Thymus (tissue), 11 donors: ENCODE measurements around the gene DNAJC25. TPM values are rescaled to one million over a fixed set of nuclear protein-coding genes. Genes with fewer than 3 reads are reported as not detected.
A peak's percentile ranks its signal among the peaks of the same experiment; 100 is the strongest.
"Not testable (repeated sequence)": the region's sequence is repeated elsewhere in the genome, so short reads cannot be mapped to it uniquely, and the experiment has no call there.

ENCODE experiments used
- DNase-seq, 9 donors: peaks; one replicate each; pipeline ENCODE4 v3.0.0-alpha.2; 2013; ENCODE audit warnings: low spot score in 9 of 9, low read depth in 6 of 9, missing footprints in 1 of 9
- H3K27ac ChIP-seq, 2 donors: one replicate each; pipeline ENCODE4 v1.5.1; 2013; ENCODE audit warnings: control low read depth in 1 of 2, low read depth in 1 of 2, low read length in 1 of 2, mild to moderate bottlenecking in 1 of 2, moderate library complexity in 1 of 2
- H3K27me3 ChIP-seq, 2 donors: one replicate each; pipeline ENCODE4 v1.5.1; 2013; ENCODE audit warnings: low read length in 1 of 2; ENCODE audit not compliant: control insufficient read depth in 2 of 2, insufficient read depth in 1 of 2
- H3K36me3 ChIP-seq, 2 donors: one replicate each; pipeline ENCODE4 v1.5.1; 2013; ENCODE audit warnings: low read length in 1 of 2, mild to moderate bottlenecking in 1 of 2, moderate library complexity in 1 of 2; ENCODE audit not compliant: control insufficient read depth in 2 of 2, insufficient read depth in 2 of 2
- H3K4me1 ChIP-seq, 2 donors: one replicate each; pipeline ENCODE4 v1.5.1; 2013; ENCODE audit warnings: low read length in 2 of 2; ENCODE audit not compliant: control insufficient read depth in 2 of 2, insufficient read depth in 2 of 2
- H3K4me3 ChIP-seq, 2 donors: one replicate each; pipeline ENCODE4 v1.5.1; 2013; ENCODE audit warnings: low read length in 2 of 2, control low read depth in 1 of 2, mild to moderate bottlenecking in 1 of 2
- H3K9me3 ChIP-seq, 2 donors: one replicate each; pipeline ENCODE4 v1.5.1; 2013; ENCODE audit warnings: low read length in 1 of 2, mild to moderate bottlenecking in 1 of 2; ENCODE audit not compliant: control insufficient read depth in 2 of 2, insufficient read depth in 1 of 2
- WGBS: extraction: QIAGEN DNeasy Blood & Tissue Kit; methylation state at CpG from one replicate; pipeline ENCODE4 v1.1.7; 2013; 5-methylcytosine and 5-hydroxymethylcytosine counted together
- polyA plus RNA-seq: library from polyadenylated mRNA; stranded (reverse); fragments of 200-250 nt; gene quantifications from one replicate; pipeline ENCODE4 v1.2.3, GENCODE V29; 2013
- total RNA-seq: library from RNA; stranded (reverse); fragments of 120-200 nt; gene quantifications from one replicate; pipeline ENCODE4 v1.2.4, GENCODE V29; 2013
- donor health status: healthy.

Gene DNAJC25
- total and polyA plus RNA-seq, 2 donors = 3.5 to 8.8 TPM

DNA sequence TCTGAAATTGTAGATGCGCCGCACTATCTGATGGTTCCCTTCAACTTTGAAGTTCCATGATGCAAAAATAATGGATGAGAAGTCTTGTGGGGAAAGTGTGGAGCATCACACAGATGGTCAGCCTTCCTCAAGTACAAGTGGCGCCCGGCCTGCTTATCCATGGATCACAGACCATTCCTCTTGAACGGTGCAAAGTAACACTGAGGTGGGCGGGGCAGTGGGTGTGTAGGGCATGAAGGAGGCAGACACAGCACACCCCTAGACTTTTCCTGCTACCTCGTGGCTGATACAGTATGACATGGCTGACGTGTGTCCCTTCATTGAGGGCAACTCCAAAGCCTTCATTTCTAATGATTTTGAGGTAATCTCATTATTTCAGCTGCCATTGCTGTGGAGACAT, 27.8 kb downstream of the DNAJC25 start:
- no peak for DNase-seq

DNA sequence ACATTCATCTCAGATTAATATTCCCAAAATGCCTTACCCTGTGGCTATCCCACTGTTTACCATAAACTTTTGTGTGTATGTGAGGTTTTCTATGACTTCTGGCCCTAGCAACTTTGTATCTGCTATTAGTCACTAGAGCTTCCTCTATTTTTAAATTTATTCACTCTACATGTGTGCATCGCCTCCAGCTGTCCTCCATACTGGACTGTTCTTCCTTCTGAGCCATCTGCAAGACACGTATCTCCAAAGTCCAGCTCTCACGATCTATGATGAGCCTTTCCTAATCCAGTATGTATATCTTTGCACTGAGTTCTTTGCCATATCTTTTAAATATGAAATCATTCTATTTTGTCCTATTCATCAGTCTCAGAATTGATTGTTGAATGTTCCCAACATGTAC, 28.6 kb downstream of the DNAJC25 start:
- H3K9me3 ChIP-seq = no peaks in the 10 kb centered on the region
- no peaks in the 10 kb centered on the region for H3K27me3 ChIP-seq
- no peak overlapping the region for H3K27ac ChIP-seq
- H3K36me3 ChIP-seq = peaks cover 2 to 3% of the 10 kb centered on the region in 2 donors
- H3K4me3 ChIP-seq = no peak overlapping the region
- DNase-seq = no peak
- H3K4me1 ChIP-seq = peaks cover 15 to 21% of the 10 kb centered on the region in 2 donors
- WGBS = 99% methylated on average over 3 of the region's 3 CpGs

More for the DNA sequence above, 27.8 kb downstream of the DNAJC25 start:
- 83% methylated on average over 8 of the region's 8 CpGs for WGBS
- Histone ChIP-seq H3K27ac (no peak overlapping the region), H3K27me3 (no peaks in the 10 kb centered on the region), H3K9me3 (no peaks in the 10 kb centered on the region), H3K4me1 (peaks cover 15 to 21% of the 10 kb centered on the region in 2 donors), H3K4me3 (no peak overlapping the region), H3K36me3 (peaks cover 0 to 1% of the 10 kb centered on the region in 2 donors)

- WGBS = under 1% methylated on average over 61 of the region's 61 CpGs
- peak within 1 kb of the TSS; percentile 71 to 76 for H3K4me3 ChIP-seq
- peak; percentile 14 to 83 (median 62) for DNase-seq
- peaks cover 15 to 21% of the 10 kb centered on the region in 2 donors for H3K4me1 ChIP-seq
- H3K36me3 ChIP-seq = peaks cover 3 to 5% of the 10 kb centered on the region in 2 donors
- H3K9me3 ChIP-seq = no peaks in the 10 kb centered on the region
- H3K27me3 ChIP-seq = no peaks in the 10 kb centered on the region
- H3K27ac ChIP-seq = peak within 1 kb of the TSS; percentile 69 to 76
Measured at GRCh38 chr9:111661150-111661801, 30.1 kb downstream of the DNAJC25 start, which contains the start of gene GNG10. GNG10 (plus strand) TSS chr9:111661605; CDS start chr9:111661635, 30 bp downstream.

DNA sequence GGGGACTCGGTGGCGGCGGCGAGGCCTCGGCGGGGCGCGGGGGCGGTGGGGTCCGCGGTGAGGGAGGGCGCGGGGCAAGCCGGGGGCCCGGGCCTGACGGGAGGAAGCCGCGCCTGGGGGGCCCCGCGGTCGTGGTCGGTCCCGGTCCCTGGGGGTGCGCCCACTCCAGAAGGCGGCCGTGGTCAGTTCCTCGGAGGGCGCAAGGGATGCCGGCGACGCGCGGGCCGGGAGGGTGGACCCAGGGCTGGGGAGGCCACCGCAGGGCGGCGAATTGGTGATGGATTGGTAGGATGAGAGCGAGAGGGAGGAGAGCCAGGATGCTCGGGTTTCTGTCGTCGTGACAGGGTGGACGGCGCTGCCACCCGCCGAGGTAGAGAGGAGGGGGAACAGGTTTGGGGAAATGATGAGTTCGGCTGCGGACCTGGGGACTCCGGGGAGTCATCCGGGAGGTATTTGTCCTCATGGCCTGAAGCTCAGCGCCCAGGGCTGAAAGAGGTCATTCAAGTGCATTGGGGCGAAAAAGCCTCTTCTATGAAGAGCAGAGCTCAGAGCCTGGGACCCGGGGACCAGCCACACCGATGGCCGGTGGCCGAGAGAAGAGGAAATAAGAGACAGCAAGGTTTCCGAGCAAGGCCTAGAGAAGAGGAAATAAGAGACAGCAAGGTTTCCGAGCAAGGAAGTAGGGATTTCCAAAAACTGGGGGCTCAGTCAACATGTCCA, 30.8 kb downstream of the DNAJC25 start:
- peak overlapping the region; percentile 71 to 76 for H3K4me3 ChIP-seq
- WGBS = under 1% methylated on average over 57 of the region's 57 CpGs
- DNase-seq = peak in 8 of 9 donors; percentile 21 to 60 (median 24)
- no peaks in the 10 kb centered on the region for H3K9me3 ChIP-seq
- no peaks in the 10 kb centered on the region for H3K27me3 ChIP-seq
- H3K27ac ChIP-seq = peak overlapping the region; percentile 69 to 76
- H3K4me1 ChIP-seq = peaks cover 15 to 21% of the 10 kb centered on the region in 2 donors
- peaks cover 3 to 10% of the 10 kb centered on the region in 2 donors for H3K36me3 ChIP-seq

GRCh38 chr9:111662576-111663300, 31.6 kb downstream of the DNAJC25 start:
- 11% methylated on average over 7 of the region's 7 CpGs for WGBS
- H3K27me3 ChIP-seq = no peaks in the 10 kb centered on the region
- H3K27ac ChIP-seq = peak overlapping the region; percentile 76 to 77
- H3K9me3 ChIP-seq = no peaks in the 10 kb centered on the region
- H3K4me3 ChIP-seq = peak overlapping the region; percentile 71 to 76
- H3K36me3 ChIP-seq = peaks cover 6 to 16% of the 10 kb centered on the region in 2 donors
- peaks cover 15 to 21% of the 10 kb centered on the region in 2 donors for H3K4me1 ChIP-seq
- DNase-seq = peak; percentile 21 to 65 (median 34)

DNA sequence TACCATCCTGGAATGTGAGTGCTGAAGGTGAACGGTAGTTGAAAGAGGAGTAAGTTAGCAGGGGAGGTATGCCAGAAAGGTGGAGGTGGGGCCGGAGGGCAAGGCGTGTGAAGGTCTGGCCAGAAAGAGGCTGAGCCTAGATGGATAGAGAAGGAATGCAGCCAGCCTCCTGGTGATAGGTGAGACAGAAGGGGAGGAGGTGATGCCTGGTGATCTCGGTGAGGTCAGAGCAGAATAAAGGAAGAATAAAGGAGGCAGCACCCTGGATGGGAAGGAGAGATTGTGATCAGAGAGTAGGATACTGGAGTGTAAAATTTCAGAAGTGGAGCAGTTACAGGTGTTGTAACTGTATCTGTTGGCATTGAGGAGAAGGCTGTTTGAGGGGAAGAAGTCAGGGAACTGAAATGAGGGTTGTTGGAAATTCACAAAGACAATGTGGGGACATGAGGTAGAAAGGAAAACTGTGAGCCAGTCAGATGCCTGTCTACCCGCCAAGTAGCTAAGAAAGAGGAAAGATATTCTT, 32.2 kb downstream of the DNAJC25 start:
- WGBS = 62% methylated on average over 5 of the region's 5 CpGs
- Histone ChIP-seq H3K9me3 (no peaks in the 10 kb centered on the region), H3K4me3 (peak overlapping the region; percentile 71 to 76), H3K27ac (peak overlapping the region; percentile 76 to 77), H3K36me3 (peaks cover 7 to 16% of the 10 kb centered on the region in 2 donors), H3K4me1 (peaks cover 15 to 21% of the 10 kb centered on the region in 2 donors), H3K27me3 (no peaks in the 10 kb centered on the region)
- DNase-seq = no peak

DNA sequence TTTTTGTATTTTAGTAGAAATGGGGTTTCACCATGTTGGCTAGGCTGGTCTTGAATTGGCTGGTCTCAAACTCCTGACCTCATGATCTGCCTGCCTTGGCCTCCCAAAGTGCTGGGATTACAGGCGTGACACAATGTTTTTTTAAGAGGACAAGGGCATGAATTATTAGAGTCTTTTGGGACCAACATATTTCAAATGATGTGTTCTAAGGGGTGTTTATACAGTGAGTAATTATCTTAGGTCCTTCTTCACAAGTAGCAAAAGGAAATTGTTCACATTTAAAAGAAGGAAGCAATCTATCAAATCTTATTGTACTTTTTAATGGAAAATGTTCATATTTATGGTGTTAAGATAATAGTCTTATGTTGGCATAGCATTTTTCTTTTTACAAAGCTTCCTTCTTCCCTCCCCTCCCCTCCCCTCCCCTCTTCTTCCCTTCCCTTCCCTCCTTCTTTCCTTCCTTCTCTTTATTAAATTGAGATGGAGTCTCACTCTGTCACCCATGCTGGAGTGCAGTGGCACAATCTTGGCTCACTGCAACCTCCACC, 37.0 kb downstream of the DNAJC25 start:
- peaks cover 5 to 6% of the 10 kb centered on the region in 2 donors for H3K4me1 ChIP-seq
- no peaks in the 10 kb centered on the region for H3K27me3 ChIP-seq
- H3K36me3 ChIP-seq = peaks cover 15 to 19% of the 10 kb centered on the region in 2 donors
- DNase-seq = no peak
- H3K9me3 ChIP-seq = no peaks in the 10 kb centered on the region
- H3K4me3 ChIP-seq = no peak overlapping the region
- 100% methylated on average over 1 of the region's 1 CpG for WGBS
- no peak overlapping the region for H3K27ac ChIP-seq

GRCh38 chr9:111668601-111669000, 37.5 kb downstream of the DNAJC25 start:
- not testable (repeated sequence) for H3K9me3 ChIP-seq, H3K27me3 ChIP-seq, DNase-seq, H3K27ac ChIP-seq, H3K4me1 ChIP-seq, H3K4me3 ChIP-seq
- H3K36me3 ChIP-seq = peaks cover 15 to 19% of the 10 kb centered on the region in 2 donors
- WGBS = 90% methylated on average over 11 of the region's 11 CpGs
